HG02970 (cell line): Measurements from ENCODE around the gene EDDM3A.
"Not testable (repeated sequence)": the region's sequence is repeated elsewhere in the genome, so short reads cannot be mapped to it uniquely, and the experiment has no call there.

Experiments used
- ATAC-seq: cut with Tn5 transposase; IDR thresholded peaks from one replicate; pipeline ENCODE4 v1.9.1; 2021; ENCODE audit warnings: mild to moderate bottlenecking, moderate library complexity, moderate number of reproducible peaks; ENCODE audit not compliant: unreplicated experiment, low FRiP score

Gene EDDM3A

GRCh38 chr14:20732979-20733635 is 12.6 kb upstream of the EDDM3A start:
- no peak for ATAC-seq

DNA sequence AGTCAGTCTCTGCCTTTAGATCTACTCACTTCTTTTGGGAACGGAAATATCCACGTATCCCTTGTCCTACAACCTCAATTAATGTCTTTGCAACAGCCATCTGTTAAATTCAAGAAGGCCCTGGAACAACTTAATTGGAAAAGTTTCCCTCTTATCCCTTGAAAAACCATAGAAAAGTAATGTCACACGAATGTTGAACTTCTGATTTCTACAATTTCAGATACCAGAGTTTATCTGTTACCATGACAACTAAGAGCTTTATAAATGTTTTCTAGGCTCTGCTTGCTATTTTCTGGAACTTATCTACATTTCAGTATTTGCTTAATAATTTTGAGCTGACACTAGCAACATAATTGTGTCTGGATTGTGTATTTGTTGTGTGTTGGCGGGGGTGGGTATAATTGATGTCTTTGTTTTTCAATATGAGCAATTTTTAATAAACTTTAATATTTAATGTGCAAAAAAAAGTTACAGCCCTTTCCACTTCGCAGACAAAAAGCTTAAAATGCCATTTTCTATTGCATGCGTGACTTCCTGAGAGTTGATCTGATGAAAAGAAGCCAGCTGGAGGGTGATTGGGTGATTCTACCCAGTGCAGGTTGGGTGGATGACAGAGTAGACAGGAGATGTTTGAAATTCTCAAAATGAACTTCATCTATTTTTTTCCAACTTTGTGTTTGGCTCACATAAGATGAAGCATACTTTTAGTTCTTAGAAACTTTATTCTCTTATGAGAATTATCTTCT is 11.8 kb upstream of the EDDM3A start:
- ATAC-seq, result no peak

GRCh38 chr14:20734430-20734806 is 11.3 kb upstream of the EDDM3A start:
- no peak for ATAC-seq

DNA sequence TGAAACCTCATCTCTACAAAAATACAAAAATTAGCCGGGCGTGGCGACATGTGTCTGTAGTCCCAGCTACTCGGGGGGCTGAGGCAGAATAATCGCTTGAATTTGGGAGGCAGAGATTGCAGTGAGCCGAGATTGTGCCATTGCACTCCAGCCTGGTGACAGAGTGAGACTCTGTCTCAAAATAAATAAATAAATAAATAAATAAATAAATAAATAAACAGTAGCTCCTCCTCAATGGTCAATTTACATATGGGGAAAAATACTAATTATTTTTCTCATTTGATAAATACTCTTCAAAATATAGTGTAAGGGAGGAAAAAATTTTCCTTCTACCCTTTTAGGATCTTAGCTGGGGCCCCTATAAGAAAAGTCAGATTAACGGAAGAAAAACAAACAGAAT is 7.4 kb upstream of the EDDM3A start:
- not testable (repeated sequence) for ATAC-seq

DNA sequence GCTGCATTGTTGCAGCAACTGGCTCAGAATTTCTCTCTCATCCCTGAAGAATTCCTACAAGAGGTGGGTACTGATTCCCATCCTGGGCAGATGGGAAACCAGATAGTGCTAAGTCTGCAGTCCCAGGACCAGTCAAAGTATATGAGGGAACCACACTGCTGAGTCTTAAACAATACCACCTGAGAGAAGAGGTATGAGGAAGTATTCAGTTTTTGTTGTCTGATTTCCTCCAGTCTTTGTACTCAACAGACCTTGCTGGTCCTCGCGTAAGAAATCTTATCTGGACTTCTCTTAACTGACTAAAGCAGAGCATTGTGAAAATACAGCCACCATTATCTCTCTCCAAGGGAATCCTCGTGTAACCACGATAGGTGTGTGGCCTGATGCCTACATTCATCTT is 3.6 kb upstream of the EDDM3A start:
- ATAC-seq, result no peak

GRCh38 chr14:20743556-20743955 is 2.1 kb upstream of the EDDM3A start:
- no peak for ATAC-seq

DNA sequence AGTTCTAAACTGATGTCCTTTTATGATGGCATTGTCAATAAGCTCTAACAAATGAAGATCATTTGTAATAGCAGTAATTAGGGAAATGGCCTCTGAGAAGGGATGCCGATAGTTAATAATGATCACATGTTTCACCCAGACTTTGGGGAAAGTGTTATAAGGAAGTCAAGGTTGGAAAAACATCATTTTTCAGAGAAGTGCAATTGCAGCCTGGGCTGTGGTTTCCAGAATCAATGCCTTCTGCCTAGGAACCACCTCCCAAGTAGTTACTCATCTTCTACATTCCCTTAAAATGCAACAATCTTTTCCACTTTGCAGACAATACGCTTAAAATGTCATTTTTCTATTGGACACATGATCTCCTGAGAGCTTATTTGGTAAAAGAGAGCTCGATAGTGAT is 879 bp downstream of the EDDM3A start:
- no peak for ATAC-seq

- no peak for ATAC-seq
Observed at GRCh38 chr14:20748439-20748838, 2.8 kb downstream of the EDDM3A start.

DNA sequence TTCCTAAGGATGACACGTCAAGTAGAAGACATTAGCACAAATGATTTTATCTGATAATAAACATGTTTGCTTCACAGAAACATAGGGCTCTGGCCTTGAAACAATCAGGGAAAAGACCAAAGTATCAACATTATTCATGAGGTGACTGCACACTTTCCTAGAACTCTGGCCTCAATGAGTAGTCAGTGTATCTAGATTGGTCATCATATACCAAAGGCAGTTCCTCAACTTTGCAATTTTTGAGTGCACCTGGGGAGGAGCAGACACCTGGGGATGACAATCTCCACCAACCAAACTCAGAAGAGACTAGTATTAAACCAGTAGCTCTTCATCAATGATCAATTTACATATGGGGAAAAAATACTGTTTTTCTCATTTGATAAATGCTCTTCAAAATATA is 4.5 kb downstream of the EDDM3A start:
- no peak for ATAC-seq

GRCh38 chr14:20751963-20752562 is 6.4 kb downstream of the EDDM3A start:
- ATAC-seq, result no peak

DNA sequence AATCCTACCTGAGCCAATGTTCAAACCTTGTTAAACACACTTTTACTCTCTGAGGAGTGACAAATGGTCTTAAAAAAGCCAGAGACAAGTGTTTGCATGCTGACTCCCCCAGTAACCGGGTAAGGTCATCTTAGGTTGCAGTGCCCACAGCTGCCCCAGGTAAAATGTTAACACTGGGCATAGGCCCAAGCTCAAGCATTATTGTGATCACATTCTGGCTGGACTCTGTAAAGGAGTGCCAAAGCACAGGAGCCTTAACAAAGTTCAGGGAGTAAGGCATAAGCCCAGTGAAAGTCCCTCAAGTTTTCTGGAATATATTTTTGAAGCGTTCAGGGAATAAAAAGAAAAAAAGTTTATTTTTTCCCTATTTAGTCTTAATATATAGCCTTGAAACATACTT is 8.6 kb downstream of the EDDM3A start:
- ATAC-seq, result no peak

- ATAC-seq, result no peak
Observed at GRCh38 chr14:20755037-20755436, 9.3 kb downstream of the EDDM3A start.

- no peak for ATAC-seq
Observed at GRCh38 chr14:20757965-20758364, 12.3 kb downstream of the EDDM3A start.

GRCh38 chr14:20759465-20759864 is 13.8 kb downstream of the EDDM3A start:
- not testable (repeated sequence) for ATAC-seq

- ATAC-seq, result no peak
Observed at GRCh38 chr14:20760950-20761349, 15.3 kb downstream of the EDDM3A start.

DNA sequence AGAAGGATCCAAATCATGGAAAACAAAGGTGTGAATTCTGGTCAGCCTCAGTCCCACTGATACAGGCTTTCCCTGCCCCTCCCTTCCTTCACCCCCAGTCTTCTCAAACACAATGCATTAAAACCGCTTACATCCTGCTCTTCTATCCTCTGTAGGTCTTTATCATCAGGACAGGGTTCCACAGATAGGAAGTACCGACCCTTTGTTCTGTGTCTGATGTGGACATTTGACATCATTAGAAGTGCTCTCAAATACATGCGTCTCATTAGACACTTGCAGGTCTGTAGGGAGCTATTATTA is 22.9 kb downstream of the EDDM3A start:
- no peak for ATAC-seq

DNA sequence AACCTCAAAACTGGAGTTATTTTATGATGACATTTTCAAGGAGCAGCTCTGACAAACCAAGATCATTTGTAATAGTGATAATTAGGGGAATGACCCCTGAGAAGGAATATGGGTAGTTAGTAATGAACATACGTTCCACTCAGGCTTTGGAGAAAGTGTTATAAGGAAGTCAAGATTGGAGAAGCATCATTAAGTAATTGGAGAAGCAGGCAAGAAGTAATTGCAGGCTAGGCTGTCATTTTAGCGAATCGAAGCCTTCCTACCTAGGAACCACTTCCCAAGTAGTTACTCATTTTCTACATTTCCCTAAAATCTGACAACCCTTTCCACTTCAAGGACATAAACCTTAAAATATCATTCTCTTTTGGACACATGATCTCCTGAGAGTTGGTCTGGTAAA is 23.7 kb downstream of the EDDM3A start:
- ATAC-seq, result no peak

DNA sequence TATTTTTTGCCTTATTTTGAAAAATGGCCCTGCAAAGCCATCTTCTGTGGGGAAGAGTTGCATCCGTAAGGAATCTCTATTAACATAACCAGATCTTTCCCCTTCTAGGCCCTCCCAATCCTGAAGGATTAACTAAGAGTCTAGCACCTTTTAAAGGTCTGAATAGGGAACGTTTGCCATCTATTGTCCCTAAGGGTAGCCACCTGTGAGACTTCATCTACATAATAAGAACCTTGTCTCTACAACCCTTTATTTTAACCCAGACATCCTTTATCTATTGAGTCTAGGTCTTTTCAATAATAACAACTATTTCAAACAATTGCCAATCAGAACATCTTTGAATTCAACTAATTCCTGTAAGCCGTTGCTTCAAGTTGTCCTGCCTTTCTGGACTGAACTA is 27.0 kb downstream of the EDDM3A start:
- ATAC-seq, result no peak

DNA sequence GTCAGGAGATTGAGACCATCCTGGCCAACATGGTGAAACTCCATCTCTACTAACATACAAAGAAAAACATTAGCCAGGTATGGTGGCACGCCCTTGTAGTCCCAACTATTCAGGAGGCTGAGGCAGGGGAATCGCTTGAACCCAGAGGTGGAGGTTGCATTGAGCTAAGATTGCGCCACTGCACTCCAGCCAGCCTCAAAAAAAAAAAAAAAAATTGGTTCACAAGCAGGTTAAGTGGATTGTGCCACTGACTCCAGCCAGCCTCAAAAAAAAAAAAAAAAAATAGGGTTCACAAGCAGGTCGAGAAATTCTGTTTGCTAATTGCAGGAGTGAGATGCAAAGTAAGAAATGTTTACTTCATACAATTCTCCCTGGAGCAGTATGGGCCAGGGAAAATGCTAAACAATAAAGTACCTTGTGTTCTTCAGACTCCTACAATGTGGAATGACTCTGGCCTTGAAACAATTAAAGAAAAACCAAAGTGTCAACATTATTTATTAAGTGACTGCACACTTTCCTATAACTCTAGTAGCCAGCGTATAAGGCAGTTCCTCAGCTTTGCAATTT is 28.7 kb downstream of the EDDM3A start:
- ATAC-seq, result no peak

DNA sequence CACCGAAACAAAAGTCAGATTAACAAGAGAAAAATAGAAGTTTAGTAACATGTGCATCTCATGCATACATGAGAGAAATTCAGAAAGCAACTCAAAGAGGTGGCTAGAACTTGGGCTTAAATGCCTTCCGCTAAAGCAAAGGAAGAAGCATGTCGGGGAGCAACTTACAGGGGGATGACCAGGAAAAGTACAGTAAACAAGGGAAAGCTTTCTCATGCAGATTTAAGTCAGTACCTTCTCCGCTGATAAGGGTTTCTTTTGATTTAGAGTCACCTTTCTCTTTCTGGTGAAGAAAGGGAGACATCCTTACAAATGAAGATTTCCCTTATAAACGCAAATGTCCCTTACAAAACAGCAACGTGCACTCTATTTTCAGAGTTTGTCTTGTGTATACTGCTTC is 29.4 kb downstream of the EDDM3A start:
- ATAC-seq, result no peak

- no peak for ATAC-seq
Observed at GRCh38 chr14:20775901-20776300, 30.2 kb downstream of the EDDM3A start.

GRCh38 chr14:20781803-20782202 is 36.1 kb downstream of the EDDM3A start:
- no peak for ATAC-seq
